ENCODE measurements around the gene ABLIM3.
A peak's percentile ranks its signal among the peaks of the same experiment; 100 is the strongest.

ABLIM3 gene

DNA sequence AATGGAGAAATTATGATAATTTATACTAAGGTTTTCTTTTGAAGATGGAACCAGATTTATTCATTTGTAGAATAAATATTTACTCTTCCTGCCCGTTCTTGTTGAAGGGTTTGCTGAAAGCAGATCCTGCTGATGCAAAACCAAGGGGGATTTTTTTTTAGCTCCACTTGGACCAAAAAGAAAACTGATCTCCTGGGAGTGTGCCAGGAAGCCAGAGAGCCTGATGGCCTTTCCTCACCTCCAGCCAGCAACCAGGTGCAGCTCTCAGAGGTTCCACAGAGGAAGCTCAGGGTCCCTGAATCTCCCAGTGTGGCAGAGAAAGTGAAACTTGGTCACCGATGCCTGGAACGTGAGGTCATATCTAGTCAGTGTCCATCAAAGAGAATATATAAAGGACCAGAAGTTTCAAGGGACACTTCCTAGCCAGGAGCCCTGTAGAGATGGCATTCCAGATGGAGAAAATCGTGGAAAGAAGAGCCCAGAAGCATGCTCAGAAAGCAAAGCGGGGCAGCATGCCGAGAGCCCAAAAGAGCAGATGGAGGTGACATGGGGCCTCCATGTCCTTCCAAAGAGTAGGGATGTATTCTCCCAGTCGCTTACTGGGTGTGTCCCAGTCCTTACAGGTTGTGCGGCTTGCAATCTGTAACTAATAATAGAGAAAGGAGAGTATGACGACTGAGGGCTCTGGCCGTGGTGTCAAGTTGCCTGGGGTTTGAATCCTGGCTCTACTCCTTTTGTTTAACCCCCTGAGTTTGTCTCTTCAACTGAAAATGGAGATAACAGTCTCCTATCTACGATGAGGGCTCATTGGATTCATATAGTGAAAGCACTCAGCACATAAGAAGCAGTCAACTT, 142.6 kb downstream of the ABLIM3 start:
- DNase-seq = no peak

- DNase-seq = peak; percentile 34
These were observed 143.2 kb downstream of the ABLIM3 start for GRCh38 chr5:149284501-149284900.

DNA sequence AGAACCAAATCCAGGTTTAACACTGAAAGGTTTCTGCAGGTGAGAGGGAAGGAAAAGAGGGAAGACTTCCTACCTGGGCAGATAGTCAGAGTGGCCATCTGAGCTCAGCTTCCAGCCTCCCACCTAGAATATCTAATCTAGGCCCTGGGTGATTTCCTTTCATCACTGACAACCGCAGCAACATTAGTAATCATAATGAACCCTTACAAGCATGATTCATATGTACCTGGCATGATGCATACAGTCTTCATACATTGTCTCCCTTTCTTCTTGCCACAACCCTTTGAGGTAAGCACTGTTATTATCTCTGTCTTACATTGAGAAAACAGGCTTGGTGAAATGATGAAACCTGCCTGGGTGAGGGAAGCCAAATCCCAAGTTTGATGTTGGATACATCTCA, 143.9 kb downstream of the ABLIM3 start:
- no peak for DNase-seq

- no peak for DNase-seq
These were observed 147.1 kb downstream of the ABLIM3 start for GRCh38 chr5:149288436-149288835.

GRCh38 chr5:149289301-149289700, 148.0 kb downstream of the ABLIM3 start:
- no peak for DNase-seq

DNA sequence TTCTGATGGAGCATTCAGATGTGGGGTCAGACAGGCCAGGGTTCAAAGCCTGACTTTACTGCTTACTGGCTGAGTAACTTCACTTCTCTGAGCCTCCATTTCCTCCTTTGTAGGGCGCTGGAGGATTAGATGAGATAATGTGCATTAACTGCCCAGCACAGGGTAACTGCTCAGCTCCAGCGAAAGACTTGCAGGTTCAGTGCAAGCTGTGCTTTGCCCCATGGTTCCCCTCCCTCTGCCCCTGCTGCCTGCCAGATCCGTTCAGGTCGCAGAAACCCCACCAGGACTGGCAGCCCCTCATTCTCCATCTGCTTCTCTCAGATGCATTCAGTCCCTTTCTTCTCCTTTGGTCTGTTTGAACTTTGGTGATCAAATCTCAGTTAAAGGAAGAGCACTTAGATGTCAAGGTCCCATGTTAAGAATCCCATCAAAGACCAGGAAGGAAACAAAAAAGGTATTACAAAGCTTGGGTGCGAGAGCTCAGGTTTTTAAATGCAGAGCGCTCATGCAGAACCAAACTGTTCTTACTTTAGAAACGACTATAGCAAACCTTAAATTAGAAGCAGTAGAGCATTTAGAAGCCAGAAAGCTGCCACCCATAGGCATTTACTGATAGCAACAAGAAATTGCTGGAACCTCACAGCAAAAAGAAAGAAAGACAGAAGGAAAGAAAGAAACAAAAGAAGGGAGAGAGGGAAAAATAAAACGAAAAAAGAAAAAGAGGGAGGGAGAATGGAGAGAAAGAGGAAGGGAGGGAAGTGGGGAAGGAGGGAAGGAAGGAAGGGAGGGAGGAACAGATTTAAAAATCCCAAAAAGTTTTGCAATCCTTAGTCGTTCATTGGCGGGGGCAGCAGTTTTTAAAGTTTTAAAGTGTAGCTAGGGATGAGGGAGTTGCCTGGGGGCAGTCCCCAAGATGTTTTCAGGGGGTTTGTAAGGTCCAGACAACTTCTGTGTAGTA, 153.9 kb downstream of the ABLIM3 start:
- DNase-seq = no peak

DNA sequence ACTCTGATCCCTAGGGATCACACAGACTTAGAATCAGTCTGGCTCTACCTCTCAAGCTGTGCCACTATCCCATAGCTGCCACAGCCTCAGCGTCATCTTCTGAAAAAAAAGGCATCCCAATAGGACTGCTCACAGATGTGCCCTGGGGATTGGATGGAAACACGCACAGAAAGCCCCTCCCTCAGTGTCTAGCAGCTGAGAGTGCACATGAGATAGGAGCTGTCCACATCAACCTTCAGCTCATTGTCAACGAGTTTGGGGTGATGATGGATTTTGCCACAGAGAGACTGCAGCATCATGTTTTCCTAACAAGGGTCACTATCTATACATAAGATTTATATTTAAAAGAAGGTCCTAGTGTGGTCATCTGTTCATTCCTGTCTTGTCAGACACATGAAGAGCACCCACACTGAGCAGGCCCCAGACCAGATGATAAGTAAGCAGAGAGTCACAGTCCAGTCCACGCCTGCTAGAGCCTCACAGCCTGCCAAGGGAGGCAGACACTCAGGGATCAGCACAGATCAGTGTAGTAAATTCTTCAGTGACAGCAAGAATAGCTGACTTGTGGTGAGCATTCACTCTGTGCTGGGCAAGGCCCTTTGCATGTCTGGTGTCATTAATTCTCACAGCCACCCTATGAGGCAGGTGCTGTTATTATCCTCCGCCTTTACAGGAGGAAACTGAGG, 156.2 kb downstream of the ABLIM3 start:
- no peak for DNase-seq

DNA sequence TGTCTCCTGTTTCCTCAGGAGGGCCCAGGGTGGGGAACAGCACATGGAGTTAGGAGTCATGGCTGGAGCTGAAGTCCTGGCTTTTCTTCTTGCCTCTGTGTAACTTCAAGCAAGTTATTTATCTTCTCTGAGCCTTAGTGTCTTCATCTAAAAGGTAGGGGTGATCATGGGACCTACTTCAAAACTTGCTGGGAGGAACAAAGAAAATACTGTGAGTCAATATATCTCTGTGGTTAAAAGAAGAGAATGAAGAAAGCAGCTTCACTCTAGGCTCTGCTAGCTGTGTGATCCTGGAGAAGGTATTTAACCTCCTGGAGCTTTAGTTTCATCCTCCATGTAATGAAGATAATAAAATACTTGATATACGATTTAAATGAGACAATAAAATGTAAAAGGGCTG, 156.9 kb downstream of the ABLIM3 start:
- DNase-seq = no peak

DNA sequence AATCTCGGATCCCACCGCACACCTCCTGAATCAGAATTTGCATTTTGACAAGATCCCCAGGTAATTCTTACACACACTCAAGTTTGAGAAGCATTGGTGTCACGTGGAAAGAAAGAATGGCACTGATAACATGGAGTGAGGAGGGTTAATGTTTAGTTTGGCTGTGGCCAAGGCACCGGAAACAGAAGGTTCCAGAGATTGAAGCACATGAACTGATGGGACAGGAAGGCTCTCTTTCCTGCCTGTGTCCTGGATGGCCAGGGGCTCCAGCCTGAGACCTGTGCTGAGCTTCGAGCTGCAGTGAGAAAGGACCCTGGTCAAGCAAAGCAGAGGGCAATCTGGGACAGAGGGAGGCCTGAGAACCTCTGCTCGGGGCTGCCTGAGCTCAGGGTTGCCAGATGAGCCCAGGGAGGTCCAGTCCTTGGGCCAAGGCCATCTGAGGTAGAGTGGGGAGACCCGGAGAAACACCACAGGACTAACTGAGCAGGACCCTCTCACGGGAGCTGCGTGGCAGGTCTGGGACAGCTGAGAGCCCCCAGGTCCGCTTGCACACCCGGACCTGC, 157.6 kb downstream of the ABLIM3 start:
- DNase-seq = no peak

GRCh38 chr5:149299451-149300054, 158.3 kb downstream of the ABLIM3 start:
- no peak for DNase-seq

DNA sequence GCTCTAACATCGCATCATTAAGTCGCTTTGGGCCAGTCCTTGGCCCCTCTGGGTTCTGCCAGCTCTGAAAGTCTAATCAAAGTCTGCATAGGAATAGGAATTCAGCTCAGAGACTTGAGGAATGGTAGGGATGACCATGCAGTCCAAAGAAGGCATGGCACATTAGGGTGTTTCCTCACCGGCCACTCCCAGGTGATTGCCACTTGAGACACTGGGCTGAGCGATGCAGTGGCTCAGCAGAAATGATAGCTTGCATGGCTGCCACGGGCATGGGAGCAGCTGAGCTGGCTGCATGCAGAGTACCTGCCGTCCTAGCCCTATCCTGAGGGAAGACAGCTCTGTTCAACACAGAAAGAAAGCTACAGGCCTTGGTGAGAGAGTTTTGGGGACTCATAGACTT, 159.1 kb downstream of the ABLIM3 start:
- DNase-seq = no peak

GRCh38 chr5:149301049-149301743, 159.9 kb downstream of the ABLIM3 start:
- DNase-seq = no peak

DNA sequence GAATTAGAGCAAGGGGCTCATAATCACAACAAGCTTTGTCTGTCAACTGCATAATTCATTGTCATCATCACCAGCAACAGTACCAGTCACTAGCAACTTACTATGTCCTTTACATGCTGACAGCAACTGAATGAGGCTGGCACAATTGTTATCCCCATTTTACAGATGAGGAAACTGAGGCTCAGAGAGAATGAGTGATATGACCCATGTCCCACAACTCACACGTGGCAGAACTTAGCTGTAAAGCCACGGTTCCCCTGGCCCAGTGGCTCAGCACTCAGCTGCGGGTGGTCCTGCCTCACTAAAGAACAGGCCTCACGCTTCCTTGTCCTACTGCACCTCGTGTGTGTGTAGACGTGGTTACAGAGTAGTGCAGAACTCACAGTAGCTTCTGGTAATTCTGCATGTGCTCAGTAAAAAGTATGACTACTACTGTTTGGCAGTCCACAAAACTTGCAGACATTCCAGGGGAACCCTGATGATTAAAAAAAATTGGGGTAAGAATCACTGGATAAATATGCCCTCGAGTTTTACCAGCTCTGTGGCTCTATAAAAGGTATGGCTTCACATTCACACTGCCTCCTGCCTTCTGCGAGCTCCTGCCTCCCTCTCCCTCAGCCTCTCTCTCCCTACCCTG, 160.6 kb downstream of the ABLIM3 start:
- peak; percentile 16 for DNase-seq

GRCh38 chr5:149302641-149303040, 161.3 kb downstream of the ABLIM3 start:
- DNase-seq = no peak

DNA sequence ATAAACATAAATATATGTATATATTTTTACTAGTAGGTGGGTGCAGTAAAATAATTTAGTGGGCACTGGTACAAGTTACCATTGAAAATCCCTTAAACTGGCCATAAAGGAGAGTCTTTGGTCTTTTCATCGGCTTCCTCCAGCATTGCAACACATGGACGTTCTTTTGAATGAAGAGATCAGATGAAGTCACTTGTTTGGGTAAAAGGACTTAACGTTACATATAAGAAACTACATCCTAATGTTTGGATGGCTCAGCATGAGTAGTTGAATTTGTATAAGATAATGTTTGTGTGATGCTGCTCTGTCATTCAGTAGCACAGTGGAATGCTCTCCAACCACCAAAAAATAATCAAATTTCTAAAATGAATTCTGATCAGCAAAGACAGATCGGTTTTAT, 161.9 kb downstream of the ABLIM3 start:
- no peak for DNase-seq

GRCh38 chr5:149304195-149305078, 163.1 kb downstream of the ABLIM3 start:
- no peak for DNase-seq

DNA sequence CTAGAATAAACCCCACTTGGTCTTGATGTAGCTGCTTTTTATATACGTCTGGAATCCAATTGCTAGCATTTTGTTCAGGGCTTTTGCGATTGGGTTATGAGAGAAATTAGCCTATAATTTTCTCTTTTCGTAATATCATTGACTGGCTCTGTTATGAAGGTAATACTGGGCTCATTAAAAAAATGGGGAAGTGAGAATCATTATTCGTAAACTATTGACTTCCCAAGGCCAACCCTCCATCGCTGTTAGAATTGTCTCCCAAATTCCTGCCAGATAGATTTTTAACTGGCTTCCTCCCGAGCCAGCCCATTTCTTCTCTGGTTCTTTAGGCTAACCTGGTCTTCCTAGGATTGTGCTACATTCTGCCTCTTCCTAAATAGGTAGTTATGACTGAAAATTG, 168.1 kb downstream of the ABLIM3 start:
- no peak for DNase-seq
